ENCODE data around the gene IL16. TPM values are rescaled to one million over a fixed set of nuclear protein-coding genes. Genes with fewer than 3 reads are reported as not detected.

The IL16 gene
- total RNA-seq, 3 donors from 2014 or later (not counting 1 experiment from before 2014, with no cell fraction given): 98.1 to 153 (median 114) TPM

DNA sequence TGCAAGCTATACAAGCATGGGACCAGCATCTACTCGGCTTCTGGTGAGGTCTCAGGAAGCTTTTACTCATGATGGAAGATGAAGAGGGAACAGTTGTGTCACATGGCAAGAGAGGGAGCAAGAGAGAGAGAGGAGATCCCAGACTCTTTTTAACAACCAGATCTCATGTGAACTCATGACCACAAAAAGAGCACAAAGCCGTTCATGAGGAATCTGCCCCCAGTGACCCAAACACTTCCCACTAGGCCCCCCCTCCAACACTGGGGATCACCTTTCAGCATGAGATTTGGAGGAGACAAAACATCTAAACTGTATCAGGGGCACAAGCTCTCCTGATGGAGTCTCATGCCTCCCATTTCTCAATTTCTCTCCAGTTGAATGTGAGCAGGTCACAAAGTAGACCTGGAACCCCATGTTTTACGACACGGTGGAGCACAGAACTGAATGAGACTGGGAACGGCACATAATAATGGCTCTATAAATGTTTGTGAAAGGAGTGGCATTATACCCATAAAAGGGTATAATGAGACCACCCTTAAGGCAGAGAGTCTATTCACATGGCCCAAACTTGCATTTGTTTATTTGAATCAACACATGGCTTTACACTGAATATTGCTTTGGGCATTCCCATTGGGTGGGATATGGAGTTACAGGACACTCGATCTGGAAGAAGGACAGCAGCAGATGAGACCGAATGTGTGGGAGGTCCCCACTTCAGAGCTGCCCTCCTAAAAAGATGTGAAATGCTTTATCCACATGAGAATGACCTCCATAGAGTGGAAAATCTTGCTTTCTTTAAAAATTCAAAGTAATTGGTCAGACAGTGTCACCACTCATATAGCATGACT lies 38.8 kb downstream of the IL16 start:
- Mint-ChIP-seq H3K4me3 (no peak overlapping the region), H3K4me1 (no peaks in the 10 kb centered on the region), H3K9me3 (no peaks in the 10 kb centered on the region), H3K27me3 (ENCODE audit: low read depth in 2 of 2) (peaks cover 0 to 2% of the 10 kb centered on the region in 2 donors), H3K27ac (no peak overlapping the region), H3K36me3 (no peaks in the 10 kb centered on the region)
- Histone ChIP-seq H3K27ac (ENCODE audit: low read length) (no peak overlapping the region), H3K4me1 (ENCODE audit: control insufficient read depth, insufficient read depth, low read length) (no peaks in the 10 kb centered on the region), H3K27me3 (ENCODE audit: control insufficient read depth, insufficient read depth, low read length) (no peaks in the 10 kb centered on the region), H3K36me3 (ENCODE audit: control insufficient read depth, insufficient read depth, low read length) (no peaks in the 10 kb centered on the region), H3K4me3 (ENCODE audit: low read length) (no peak overlapping the region), H3K9me3 (ENCODE audit: control insufficient read depth, insufficient read depth, low read length) (no peaks in the 10 kb centered on the region)
- WGBS (ENCODE audit: insufficient coverage): 91% methylated on average over 7 of the region's 7 CpGs
- no peak for ATAC-seq
- intact Hi-C loops (cut with micrococcal nuclease): no loop called here
- TF ChIP-seq, protein P1, sequence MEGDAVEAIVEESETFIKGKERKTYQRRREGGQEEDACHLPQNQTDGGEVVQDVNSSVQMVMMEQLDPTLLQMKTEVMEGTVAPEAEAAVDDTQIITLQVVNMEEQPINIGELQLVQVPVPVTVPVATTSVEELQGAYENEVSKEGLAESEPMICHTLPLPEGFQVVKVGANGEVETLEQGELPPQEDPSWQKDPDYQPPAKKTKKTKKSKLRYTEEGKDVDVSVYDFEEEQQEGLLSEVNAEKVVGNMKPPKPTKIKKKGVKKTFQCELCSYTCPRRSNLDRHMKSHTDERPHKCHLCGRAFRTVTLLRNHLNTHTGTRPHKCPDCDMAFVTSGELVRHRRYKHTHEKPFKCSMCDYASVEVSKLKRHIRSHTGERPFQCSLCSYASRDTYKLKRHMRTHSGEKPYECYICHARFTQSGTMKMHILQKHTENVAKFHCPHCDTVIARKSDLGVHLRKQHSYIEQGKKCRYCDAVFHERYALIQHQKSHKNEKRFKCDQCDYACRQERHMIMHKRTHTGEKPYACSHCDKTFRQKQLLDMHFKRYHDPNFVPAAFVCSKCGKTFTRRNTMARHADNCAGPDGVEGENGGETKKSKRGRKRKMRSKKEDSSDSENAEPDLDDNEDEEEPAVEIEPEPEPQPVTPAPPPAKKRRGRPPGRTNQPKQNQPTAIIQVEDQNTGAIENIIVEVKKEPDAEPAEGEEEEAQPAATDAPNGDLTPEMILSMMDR (IDR thresholded peaks at IDR 0.05): no peak
- DNase-seq: no peak

DNA sequence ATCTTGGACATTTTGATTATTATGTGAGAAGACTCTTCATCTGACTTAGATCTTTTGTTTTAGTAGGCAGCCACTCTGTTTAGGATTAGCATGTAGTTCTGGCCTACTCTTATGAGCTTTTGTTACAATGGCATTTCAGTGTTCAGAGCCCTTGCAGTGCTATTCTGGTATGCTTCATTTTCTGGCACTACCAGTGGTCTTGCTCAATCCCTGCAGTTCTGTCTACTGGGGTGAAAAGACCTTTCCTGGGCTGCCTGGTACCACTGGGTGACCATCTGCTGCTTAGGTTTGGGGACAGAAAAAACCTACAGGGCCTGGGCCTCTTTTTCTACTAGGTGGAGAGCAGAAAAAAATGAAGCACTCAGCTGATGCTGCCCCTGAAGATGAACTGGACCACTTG lies 42.5 kb downstream of the IL16 start:
- Histone ChIP-seq H3K4me1 (ENCODE audit: control insufficient read depth, insufficient read depth, low read length) (no peaks in the 10 kb centered on the region), H3K27ac (ENCODE audit: low read length) (no peak overlapping the region), H3K36me3 (ENCODE audit: control insufficient read depth, insufficient read depth, low read length) (no peaks in the 10 kb centered on the region), H3K9me3 (ENCODE audit: control insufficient read depth, insufficient read depth, low read length) (no peaks in the 10 kb centered on the region), H3K27me3 (ENCODE audit: control insufficient read depth, insufficient read depth, low read length) (no peaks in the 10 kb centered on the region), H3K4me3 (ENCODE audit: low read length) (no peak overlapping the region)
- peaks cover 4% of the 10 kb centered on the region in 2 donors for H3K9me3 Mint-ChIP-seq
- H3K4me1 Mint-ChIP-seq: no peaks in the 10 kb centered on the region
- no peak for ATAC-seq
- TF ChIP-seq, protein P1 (IDR thresholded peaks at IDR 0.05): no peak
- no peak overlapping the region for H3K4me3 Mint-ChIP-seq
- H3K27me3 Mint-ChIP-seq (ENCODE audit: low read depth in 2 of 2): peaks cover under 1 to 2% of the 10 kb centered on the region in 2 donors
- no peak overlapping the region for H3K27ac Mint-ChIP-seq
- DNase-seq: no peak
- intact Hi-C loops (cut with micrococcal nuclease): no loop called here
- peaks cover 22% of the 10 kb centered on the region for H3K36me3 Mint-ChIP-seq

DNA sequence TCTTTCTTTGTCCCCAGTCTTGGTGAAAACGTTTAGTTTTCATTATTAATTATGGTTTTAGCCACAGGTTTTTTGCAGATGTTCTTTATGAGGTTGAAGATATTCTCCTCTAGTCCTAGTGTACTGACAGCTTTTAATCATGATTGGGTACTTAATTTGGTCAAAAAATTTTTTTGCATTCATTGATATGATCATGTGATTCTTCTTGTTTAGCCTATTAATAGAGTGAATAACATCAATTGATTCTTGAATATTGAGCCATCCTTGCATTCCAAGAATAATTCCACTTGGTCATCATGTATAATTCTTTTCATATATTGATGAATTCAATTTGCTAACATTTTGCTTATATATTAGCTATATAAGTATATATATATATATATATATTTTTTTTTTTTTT lies 46.1 kb downstream of the IL16 start:
- no peak for DNase-seq
- no peaks in the 10 kb centered on the region for H3K36me3 ChIP-seq (ENCODE audit: control insufficient read depth, insufficient read depth, low read length)
- H3K4me1 Mint-ChIP-seq: no peaks in the 10 kb centered on the region

More for the DNA sequence above, 46.1 kb downstream of the IL16 start:
- H3K4me3 Mint-ChIP-seq: no peak overlapping the region
- ATAC-seq: no peak
- H3K9me3 Mint-ChIP-seq: peaks cover 4 to 6% of the 10 kb centered on the region in 2 donors
- Histone ChIP-seq H3K9me3 (ENCODE audit: control insufficient read depth, insufficient read depth, low read length) (no peaks in the 10 kb centered on the region), H3K27ac (ENCODE audit: low read length) (no peak overlapping the region), H3K4me3 (ENCODE audit: low read length) (no peak overlapping the region), H3K4me1 (ENCODE audit: control insufficient read depth, insufficient read depth, low read length) (no peaks in the 10 kb centered on the region), H3K27me3 (ENCODE audit: control insufficient read depth, insufficient read depth, low read length) (no peaks in the 10 kb centered on the region)
- intact Hi-C loops (cut with micrococcal nuclease): no loop called here
- TF ChIP-seq, protein P1 (IDR thresholded peaks at IDR 0.05): no peak
- peaks cover 24 to 36% of the 10 kb centered on the region in 2 donors for H3K27me3 Mint-ChIP-seq (ENCODE audit: low read depth in 2 of 2)
- 100% methylated on average over 1 of the region's 1 CpG for WGBS (ENCODE audit: insufficient coverage)
- no peak overlapping the region for H3K27ac Mint-ChIP-seq
- H3K36me3 Mint-ChIP-seq: peaks cover 36% of the 10 kb centered on the region

All from natural killer cell (primary cell).